Upper lobe of left lung (tissue), 6 donors: ENCODE data around the gene SYT7. TPM values are rescaled to one million over a fixed set of nuclear protein-coding genes. Genes with fewer than 3 reads are reported as not detected.

Experiments
- ATAC-seq, 2 donors: fragments of 200-7000 bp; cut with Tn5 transposase; one replicate each; pipeline ENCODE4 v1.9.1; 2022; ENCODE audit warnings: mild to moderate bottlenecking in 2 of 2, moderate library complexity in 2 of 2; ENCODE audit not compliant: low FRiP score in 2 of 2
- DNase-seq, 2 donors: peaks; one replicate each; pipeline ENCODE4 v3.0.0-alpha.2; 2019 to 2020
- H3K27ac ChIP-seq, 4 donors: fragments of 200-600 bp; sonication (generic); one replicate each; pipeline ENCODE4 v1.5.1; 2016 to 2019
- H3K27me3 ChIP-seq, 4 donors: fragments of 200-600 bp; sonication (generic); one replicate each; pipeline ENCODE4 v1.5.1; 2017 to 2019
- H3K36me3 ChIP-seq, 4 donors: fragments of 200-600 bp; sonication (generic); one replicate each; pipeline ENCODE4 v1.5.1; 2016 to 2019
- H3K4me1 ChIP-seq, 4 donors: fragments of 200-600 bp; sonication (generic); one replicate each; pipeline ENCODE4 v1.5.1; 2018 to 2019
- H3K4me3 ChIP-seq, 4 donors: fragments of 200-600 bp; sonication (generic); one replicate each; pipeline ENCODE4 v1.5.1; 2017 to 2019; ENCODE audit warnings: mild to moderate bottlenecking in 2 of 4, moderate library complexity in 1 of 4
- H3K9me3 ChIP-seq, 4 donors: fragments of 200-600 bp; sonication (generic); one replicate each; pipeline ENCODE4 v1.5.1; 2018 to 2019
- EP300 ChIP-seq, 4 donors: sonication (generic); formaldehyde crosslinking; IDR thresholded peaks; one replicate each; pipeline ENCODE4 v1.5.1; 2017; ENCODE audit warnings: antibody characterized with exemption in 4 of 4, control low read depth in 2 of 4
- POLR2A ChIP-seq, 4 donors: fragments of 450-650 bp; IDR thresholded peaks; one replicate each; pipeline ENCODE4 v1.5.1; 2016 to 2017; ENCODE audit warnings: antibody characterized with exemption in 4 of 4, mild to moderate bottlenecking in 2 of 4
- POLR2AphosphoS5 ChIP-seq, 2 donors: sonication (generic); formaldehyde crosslinking; IDR thresholded peaks; one replicate each; pipeline ENCODE4 v1.5.1; 2017; ENCODE audit warnings: antibody characterized with exemption in 2 of 2
- WGBS, 2 donors: methylation state at CpG; one replicate each; pipeline ENCODE4 v1.1.5; 2017 to 2018; 5-methylcytosine and 5-hydroxymethylcytosine counted together
- total RNA-seq, 6 donors: library from RNA; depleted of rRNA in 4 of 6; stranded (reverse); fragments of >200 nt in 4 of 6; gene quantifications; one replicate each; pipeline versions ENCODE4 v1.1.0 to v1.2.1, GENCODE V29; 2016 to 2021
- TF ChIP-seq, protein P1 (sequence below), 6 experiments: fragments of 450-650 bp in 4 of 6; fragments of 200-600 bp in 2 of 6; sonication (generic) in 2 of 6; IDR thresholded peaks; one replicate each; pipeline ENCODE4 v1.5.1; 2016 to 2019; ENCODE audit warnings: antibody characterized with exemption in 6 of 6
- donor health status: DM: no; HTN: no; CAD: no; lungs with moderate emphysema.
- donor health status: DM: no; HTN: yes; CAD: no; lungs with severe emphysema.

SYT7 gene
- total RNA-seq, 6 donors from 2014 or later, result 2.1 to 7.3 (median 4.9) TPM

DNA sequence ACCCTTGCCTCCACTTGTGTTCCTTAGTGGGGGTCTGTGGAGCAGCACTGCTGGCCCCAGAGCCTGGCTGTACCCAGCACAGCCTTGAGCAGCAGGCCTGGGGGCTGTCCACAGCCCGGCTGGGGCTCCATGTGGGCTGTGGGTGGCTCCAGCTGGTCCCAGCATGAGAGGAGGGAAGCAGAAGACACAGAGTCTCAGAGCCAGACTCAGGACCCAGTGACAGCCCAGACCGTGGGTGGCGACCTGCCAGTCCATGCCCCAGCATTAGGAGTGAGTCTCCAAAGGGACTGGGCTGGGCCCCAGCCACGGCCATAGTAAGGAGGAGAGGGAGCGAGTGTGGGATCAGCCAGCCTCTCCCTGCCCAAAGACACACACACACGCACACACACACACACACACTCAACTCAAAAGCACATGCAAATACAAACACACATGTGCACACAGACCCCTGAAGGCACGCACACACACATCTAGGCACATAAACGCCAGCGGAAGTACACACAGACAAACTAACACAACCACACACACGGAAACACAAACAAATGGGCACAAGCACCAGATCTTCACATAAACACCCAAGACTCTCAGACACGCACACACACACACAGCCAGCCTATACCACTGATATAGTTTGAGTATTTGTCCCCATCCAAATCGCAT is 89.0 kb downstream of the SYT7 start:
- Histone ChIP-seq H3K36me3 (no peaks in the 10 kb centered on the region), H3K4me1 (peaks cover 2 to 16% (median 10%) of the 10 kb centered on the region in 4 donors), H3K27me3 (no peaks in the 10 kb centered on the region), H3K27ac (no peak overlapping the region), H3K4me3 (no peak overlapping the region), H3K9me3 (no peaks in the 10 kb centered on the region)
- 83 to 87% methylated on average over 11 to 12 of the region's 12 CpGs for WGBS, 2 donors
- TF ChIP-seq POLR2AphosphoS5 (IDR thresholded peaks at IDR 0.05) (no peak), EP300 (IDR thresholded peaks at IDR 0.05) (no peak), POLR2A (IDR thresholded peaks at IDR 0.05) (no peak)
- TF ChIP-seq, protein P1, sequence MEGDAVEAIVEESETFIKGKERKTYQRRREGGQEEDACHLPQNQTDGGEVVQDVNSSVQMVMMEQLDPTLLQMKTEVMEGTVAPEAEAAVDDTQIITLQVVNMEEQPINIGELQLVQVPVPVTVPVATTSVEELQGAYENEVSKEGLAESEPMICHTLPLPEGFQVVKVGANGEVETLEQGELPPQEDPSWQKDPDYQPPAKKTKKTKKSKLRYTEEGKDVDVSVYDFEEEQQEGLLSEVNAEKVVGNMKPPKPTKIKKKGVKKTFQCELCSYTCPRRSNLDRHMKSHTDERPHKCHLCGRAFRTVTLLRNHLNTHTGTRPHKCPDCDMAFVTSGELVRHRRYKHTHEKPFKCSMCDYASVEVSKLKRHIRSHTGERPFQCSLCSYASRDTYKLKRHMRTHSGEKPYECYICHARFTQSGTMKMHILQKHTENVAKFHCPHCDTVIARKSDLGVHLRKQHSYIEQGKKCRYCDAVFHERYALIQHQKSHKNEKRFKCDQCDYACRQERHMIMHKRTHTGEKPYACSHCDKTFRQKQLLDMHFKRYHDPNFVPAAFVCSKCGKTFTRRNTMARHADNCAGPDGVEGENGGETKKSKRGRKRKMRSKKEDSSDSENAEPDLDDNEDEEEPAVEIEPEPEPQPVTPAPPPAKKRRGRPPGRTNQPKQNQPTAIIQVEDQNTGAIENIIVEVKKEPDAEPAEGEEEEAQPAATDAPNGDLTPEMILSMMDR (IDR thresholded peaks at IDR 0.05), result no peak
- ATAC-seq, result no peak
- peak in 1 of 2 donors; percentile 42 for DNase-seq

DNA sequence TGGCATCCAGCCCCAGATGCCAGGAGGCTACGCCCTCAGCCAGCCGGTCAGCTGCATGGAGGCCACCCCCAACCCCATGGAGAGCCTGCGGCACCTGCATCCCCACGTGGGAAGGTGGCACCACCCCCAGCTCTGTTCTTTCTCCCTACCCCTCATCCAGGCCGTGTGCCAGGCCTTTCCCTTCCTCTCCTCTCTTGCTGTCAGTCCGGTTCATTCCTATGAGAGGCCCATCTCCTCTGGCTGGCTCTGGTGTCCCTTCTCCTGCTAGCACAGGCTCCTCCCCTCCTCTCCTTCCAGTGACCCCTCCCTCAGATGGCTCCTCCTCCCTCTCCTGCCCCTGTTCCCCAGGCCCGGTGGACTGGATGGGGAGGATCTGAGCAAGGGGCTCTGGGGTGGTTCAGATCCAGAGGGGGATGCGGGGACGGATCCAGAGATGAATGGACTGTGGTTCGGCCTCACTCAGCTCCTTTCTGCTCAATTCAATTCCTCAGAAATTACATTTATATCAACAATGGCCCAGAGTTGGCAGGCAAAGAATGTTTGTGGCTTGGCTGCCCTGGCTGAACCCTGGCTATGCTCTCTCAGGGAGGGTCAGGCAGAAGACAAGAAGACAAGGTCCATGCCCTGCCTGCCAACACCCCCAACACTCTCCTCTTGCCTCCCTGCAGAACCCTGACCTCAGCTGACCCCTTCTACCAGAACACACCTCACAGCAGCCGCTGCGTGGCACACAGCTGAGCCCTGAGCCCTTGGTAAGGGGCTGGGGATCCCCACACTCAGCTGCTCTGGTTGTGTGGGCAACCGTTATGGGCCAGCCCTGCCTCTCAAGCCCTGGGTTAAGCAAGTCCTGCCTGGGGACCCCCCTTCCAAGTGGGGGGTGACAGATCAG is 90.8 kb downstream of the SYT7 start:
- Histone ChIP-seq H3K27me3 (no peaks in the 10 kb centered on the region), H3K27ac (peak overlapping the region in 3 of 4 donors; percentile 30 to 40 (median 32)), H3K36me3 (no peaks in the 10 kb centered on the region), H3K9me3 (no peaks in the 10 kb centered on the region), H3K4me3 (no peak overlapping the region), H3K4me1 (peaks cover 2 to 14% (median 10%) of the 10 kb centered on the region in 4 donors)
- DNase-seq (no peak), ATAC-seq (peak in 1 of 2 donors; percentile 66)
- TF ChIP-seq POLR2AphosphoS5 (IDR thresholded peaks at IDR 0.05) (no peak), POLR2A (IDR thresholded peaks at IDR 0.05) (no peak), EP300 (IDR thresholded peaks at IDR 0.05) (no peak)
- TF ChIP-seq, protein P1 (IDR thresholded peaks at IDR 0.05), result no peak
- 60 to 68% methylated on average over 12 to 13 of the region's 13 CpGs for WGBS, 2 donors

DNA sequence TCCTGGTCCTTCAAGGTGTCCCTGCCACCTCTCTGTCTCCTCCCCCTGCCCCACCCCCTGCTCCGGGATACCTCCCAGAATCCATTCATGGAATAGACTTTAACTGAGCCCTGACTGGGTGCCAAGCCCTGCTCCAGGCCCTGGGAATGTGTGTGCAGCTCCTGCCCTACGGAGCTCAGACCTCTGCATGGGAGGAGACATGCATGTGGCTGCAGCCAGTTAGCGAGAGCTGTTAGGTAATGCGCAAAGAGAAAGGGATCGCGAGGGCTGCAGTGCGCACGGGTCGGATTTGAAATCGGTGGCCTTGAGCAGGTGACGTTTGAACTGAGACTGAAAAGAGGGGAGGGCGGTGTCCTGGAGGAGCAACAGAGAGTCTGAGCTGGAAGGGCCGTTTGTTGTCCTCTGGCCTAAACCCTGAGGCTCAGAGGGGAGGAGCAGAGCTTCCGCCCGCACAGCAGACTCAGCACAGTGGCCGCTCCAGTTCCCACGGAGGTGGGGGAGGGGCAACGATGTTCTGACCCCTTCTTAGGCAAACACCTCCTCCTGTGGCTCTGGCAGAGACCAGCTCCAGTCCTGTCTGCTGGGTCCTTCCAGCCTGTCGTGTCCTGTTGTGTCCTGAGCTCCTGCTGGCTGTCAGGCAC is 92.1 kb downstream of the SYT7 start:
- ATAC-seq (peak in 1 of 2 donors; percentile 62), DNase-seq (peak in 1 of 2 donors; percentile 24)
- no peaks in the 10 kb centered on the region for H3K36me3 ChIP-seq
- no peaks in the 10 kb centered on the region for H3K27me3 ChIP-seq
- no peak overlapping the region for H3K4me3 ChIP-seq
- H3K9me3 ChIP-seq, result no peaks in the 10 kb centered on the region
- WGBS, 2 donors, result 40 to 71% methylated on average over 14 to 18 of the region's 19 CpGs
- TF ChIP-seq EP300 (IDR thresholded peaks at IDR 0.05) (no peak), POLR2AphosphoS5 (IDR thresholded peaks at IDR 0.05) (no peak), POLR2A (IDR thresholded peaks at IDR 0.05) (no peak)
- TF ChIP-seq, protein P1 (IDR thresholded peaks at IDR 0.05), result no peak
- peaks cover 2 to 14% (median 10%) of the 10 kb centered on the region in 4 donors for H3K4me1 ChIP-seq
- peak overlapping the region in 1 of 4 donors; percentile 40 for H3K27ac ChIP-seq

DNA sequence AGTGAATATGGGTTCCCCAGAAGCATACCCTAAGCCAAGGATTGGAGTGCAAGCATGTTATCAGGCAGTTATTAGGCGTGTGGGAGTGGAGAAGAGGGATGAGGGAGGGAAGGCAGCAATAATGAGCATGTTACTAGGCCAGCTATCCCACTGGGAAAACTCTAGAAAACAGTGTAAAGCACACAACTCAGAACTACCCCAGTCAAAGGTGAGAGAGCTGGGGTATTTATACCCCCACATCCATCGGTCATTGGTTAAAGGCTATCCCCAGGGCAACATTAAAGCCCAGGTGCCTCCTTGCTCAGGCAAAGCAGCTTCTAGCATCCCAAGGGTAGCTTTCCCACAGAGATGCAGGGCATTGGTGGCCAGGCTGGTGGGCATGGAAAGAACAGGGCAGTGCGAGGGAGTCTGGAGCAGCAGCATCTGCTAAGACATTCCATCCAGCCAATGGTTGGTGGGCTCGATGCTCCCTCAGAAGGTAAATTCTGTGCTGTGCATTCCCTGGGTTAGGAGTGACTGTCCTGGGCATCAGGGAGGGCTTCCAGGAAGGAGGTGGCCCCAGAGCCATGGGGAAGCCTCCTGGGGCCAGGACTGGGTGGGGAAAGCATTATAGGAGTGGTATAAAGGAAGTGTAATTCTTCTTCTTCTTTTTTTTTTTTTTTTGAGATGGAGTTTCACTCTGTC is 93.4 kb downstream of the SYT7 start:
- WGBS, 2 donors, result 88 to 94% methylated on average over 4 of the region's 4 CpGs
- H3K9me3 ChIP-seq, result no peaks in the 10 kb centered on the region
- TF ChIP-seq EP300 (IDR thresholded peaks at IDR 0.05) (no peak), POLR2AphosphoS5 (IDR thresholded peaks at IDR 0.05) (no peak), POLR2A (IDR thresholded peaks at IDR 0.05) (no peak)
- TF ChIP-seq, protein P1 (IDR thresholded peaks at IDR 0.05), result no peak
- H3K4me3 ChIP-seq, result no peak overlapping the region
- no peaks in the 10 kb centered on the region for H3K27me3 ChIP-seq
- H3K4me1 ChIP-seq, result peaks cover 2 to 14% (median 10%) of the 10 kb centered on the region in 4 donors
- ATAC-seq, result no peak
- no peaks in the 10 kb centered on the region for H3K36me3 ChIP-seq
- no peak overlapping the region for H3K27ac ChIP-seq
- no peak for DNase-seq
